HUDEP-2 (cell line): ENCODE measurements around the gene AMOTL1.
"Not testable (repeated sequence)": the region's sequence is repeated elsewhere in the genome, so short reads cannot be mapped to it uniquely, and the experiment has no call there.

Experiments used
- DNase-seq, 76 experiments: peaks; one replicate each; lab custom pipeline; 2025; ENCODE audit not compliant: unreplicated experiment in 76 of 76; lab: John Stamatoyannopoulos, UW

The AMOTL1 gene

GRCh38 chr11:94876645-94877442, 108.7 kb downstream of the AMOTL1 start:
- peak in 25 of 76 experiments; percentile 1 to 62 (median 25) for DNase-seq

- no peak for DNase-seq
Observed at GRCh38 chr11:94877443-94878200, 109.5 kb downstream of the AMOTL1 start.

DNA sequence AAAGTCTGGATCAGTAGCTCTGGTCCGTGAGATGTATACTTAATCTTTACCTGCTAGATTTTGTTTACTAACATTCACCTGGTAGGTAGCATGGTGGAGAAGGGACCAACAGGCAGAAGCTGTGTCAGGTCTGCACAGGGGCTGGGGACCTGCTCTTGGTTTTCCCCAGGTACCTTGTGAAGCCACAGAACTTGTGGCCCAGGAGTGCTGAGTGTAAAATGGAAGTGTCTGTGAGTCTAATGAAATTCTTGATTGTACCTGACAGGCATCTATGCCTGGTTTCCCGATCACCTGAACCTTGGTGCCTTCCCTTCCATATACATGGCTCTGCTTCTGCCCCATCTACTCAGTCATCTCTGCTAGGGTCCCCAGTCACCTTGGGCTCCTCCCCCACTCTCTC, 110.8 kb downstream of the AMOTL1 start:
- no peak for DNase-seq

GRCh38 chr11:94880216-94880615, 112.1 kb downstream of the AMOTL1 start:
- DNase-seq: no peak

GRCh38 chr11:94882931-94883330, 114.8 kb downstream of the AMOTL1 start:
- DNase-seq: no peak

DNA sequence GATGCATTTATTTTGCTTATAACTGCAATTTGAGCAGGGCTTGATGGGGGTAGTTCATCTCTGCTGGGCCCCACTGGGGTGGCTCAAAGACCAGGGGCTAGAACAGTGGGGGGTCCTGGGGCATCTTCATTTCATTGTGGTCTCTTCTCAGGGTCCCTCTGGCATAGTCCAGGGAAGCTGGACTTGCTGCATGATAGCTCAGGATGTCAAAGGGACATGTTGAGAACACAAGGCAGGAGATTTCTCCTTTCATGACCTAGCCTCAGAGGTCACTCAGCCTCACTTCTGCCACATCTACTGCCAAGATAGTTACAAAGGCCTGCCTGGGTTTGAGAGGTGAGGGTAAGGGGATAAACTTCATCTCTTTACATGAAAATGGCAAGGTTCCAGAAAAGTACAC, 115.7 kb downstream of the AMOTL1 start:
- DNase-seq: no peak

GRCh38 chr11:94884376-94884775, 116.2 kb downstream of the AMOTL1 start:
- no peak for DNase-seq

DNA sequence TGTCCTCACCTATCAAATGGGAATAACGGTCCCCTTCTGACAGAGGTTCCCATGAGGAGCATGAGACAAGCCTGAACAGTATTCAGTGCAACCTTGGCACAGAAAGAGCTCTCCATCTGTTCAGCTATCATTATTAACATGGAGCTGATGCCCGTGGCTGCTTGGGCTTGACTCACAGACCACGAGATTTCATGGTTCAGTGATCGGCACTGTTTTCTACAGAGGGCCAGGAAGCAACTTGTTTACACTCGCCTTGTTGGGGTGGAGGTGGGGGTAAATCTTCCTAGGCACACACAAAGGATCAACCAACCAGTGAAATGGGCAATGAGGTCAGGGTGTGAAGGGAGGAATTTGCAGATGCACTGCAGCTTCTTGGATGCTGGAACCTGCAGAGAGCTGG, 117.0 kb downstream of the AMOTL1 start:
- no peak for DNase-seq

DNA sequence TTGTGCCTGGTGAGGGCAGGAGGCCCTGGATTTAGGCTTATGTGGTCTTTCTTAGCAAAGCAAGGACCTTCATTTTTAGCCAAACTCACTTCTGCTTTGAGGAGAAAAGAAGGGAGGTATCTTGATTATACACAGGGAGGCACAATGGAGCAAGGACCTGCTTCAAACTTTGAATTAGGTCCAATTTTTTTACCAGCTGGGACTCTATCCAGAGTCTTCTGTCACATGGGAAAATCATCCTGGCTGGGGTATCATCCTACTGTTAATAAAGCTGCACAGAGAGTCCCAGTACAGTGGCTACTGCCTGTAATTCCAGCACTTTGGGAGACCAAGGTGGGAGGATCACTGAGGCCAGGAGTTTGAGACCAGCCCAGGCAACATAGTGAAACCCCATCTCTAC, 117.4 kb downstream of the AMOTL1 start:
- DNase-seq: no peak

- DNase-seq: no peak
Observed at GRCh38 chr11:94888204-94888603, 120.0 kb downstream of the AMOTL1 start.

- DNase-seq: no peak
Observed at GRCh38 chr11:94895451-94895850, 127.3 kb downstream of the AMOTL1 start.

DNA sequence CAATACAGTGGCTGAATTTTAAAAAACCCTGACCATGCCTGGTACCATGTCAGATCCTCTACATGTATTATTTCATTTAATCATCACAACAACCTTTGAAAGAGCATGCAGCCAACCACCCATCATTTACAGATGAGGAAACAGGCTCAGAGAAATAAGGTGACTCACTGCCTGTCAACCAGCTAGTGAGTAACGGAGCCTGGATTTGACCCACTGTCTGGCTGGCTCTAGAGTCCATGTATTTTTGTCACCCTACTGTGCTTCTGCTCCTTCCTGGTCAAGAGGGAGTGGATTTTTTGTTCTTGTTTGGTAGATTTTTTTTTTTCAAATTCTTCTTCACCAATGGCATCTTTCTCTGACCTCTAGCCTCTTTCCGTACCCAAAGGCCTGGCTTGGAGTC, 127.8 kb downstream of the AMOTL1 start:
- no peak for DNase-seq

DNA sequence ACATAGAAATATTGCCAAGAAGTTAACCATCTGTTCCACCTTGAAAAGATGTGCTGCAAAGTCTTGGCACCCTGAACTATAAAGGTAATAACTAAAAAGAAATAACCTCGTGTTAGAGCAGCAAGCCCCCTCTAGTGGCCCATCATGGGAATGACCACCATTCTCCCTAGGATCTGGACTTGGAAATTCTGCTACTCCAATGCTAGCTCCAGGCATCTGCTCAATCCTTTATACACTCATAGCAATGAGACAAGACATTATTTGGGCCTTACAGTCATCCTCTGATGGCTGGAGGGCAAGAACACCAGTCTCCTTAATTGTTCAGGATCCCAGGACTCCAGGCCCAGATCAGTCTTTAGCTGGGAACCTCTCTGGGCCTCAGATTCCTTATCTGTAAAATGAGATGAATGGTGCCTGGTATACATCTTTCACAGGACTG, 129.2 kb downstream of the AMOTL1 start:
- peak in 24 of 76 experiments; percentile 1 to 44 (median 8) for DNase-seq

DNA sequence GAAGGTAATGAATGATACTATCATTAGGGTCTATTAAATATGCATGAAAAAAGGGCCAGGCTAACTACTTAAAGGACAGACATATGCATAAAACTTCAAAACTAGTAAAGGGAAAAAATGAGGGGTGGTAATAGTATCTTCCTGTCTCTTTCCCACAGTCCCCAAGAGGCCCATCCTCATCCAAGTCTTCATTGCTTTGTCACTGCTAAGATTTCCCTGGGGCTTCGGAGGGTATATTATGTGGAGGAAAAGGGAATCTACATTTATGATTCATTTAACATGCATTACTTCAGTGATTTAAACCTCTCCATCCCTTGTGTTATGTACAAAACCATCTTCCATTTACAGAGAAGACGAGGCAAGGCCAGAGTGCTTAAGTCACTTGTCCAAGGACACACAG, 139.1 kb downstream of the AMOTL1 start:
- no peak for DNase-seq

- DNase-seq: no peak
Observed at GRCh38 chr11:94909371-94909820, 141.2 kb downstream of the AMOTL1 start.

DNA sequence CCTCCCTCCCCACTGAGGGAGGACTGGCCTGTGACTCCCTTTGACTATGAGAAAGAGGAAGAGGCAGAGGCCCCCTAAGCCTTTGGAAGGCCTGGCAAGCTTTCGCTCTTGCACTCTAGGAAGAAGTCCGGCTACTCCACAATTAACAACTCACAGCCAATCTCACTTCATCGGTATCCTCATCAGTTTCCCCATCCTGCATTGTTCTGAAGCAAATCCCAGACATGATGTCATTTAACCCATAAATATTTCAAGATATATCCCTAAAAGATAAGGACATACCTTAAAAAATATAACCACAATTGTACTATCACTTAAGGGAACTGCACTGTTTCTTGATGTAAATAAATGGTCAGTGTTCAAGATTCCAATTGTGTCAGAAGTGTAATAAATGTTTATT, 142.1 kb downstream of the AMOTL1 start:
- DNase-seq: no peak

GRCh38 chr11:94910779-94911178, 142.6 kb downstream of the AMOTL1 start:
- no peak for DNase-seq

DNA sequence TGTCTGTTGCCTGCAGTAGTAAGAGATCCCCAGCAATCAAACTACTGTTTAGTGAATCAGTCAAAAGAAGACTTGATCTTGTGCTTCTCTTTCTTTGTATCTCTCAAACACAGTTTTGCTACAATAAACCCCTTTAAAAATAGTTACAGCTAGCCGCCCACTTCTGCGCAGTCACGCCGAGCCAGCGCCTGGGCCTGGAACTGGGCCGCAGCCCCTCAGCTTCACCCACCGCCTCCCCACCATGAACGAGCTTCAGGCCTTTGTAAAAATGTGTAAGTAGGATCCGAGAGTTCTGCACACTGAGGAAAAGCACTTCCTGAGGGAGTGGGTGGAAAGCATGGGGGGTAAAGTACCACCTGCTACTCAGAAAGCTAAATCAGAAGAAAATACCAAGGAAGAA, 144.7 kb downstream of the AMOTL1 start:
- DNase-seq: no peak

- DNase-seq: not testable (repeated sequence)
Observed at GRCh38 chr11:94913718-94914394, 145.7 kb downstream of the AMOTL1 start.

DNA sequence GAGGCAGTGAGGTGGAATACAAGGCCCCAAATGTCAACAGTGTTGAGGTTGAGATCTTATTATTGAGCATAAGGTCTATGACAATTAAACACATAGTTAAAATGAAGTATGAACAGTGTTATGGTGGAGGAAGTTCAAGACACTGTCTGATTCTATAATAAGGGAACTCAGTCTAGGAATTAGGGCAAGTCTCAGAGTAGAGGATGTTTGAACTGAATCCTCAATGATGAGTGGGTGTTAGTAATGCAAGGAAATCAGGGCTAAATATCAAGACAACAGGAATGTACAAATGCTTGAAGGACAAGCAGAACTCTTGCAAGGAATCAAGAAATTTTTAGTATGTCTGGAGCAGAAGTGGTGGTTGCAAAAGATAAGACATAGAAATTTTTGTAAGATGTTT, 152.2 kb downstream of the AMOTL1 start:
- no peak for DNase-seq

DNA sequence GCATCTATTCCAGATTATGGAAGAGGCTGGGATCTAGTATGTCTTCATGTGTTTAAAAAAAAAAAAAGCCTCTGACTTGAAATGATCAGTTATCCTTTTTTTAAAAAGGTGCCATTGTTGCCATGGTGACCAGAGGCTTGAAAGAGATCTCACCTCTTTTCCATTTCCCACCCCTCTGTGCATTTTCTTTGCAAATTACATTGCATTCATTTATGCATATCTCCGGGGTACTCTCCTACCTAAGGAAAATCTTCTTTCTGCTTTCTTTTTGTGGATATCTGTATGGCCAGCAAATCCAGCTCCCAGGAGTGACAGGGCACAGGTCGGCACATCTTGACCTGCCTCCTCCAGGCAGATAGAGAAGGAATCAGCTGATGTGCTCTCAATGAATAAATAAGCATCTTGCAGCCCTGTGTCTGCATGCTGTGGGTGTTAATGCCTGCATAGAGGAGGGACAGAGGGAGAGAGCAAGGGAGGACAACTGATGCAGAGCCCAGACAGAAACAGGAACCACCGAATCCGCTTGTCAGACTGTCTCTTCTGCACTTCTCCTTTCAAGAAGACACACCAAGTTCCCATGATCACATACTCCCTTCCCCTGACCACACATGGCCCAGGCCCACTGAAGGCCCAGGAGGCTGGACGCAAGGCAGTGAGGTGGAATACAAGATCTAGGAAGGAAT, 154.3 kb downstream of the AMOTL1 start:
- no peak for DNase-seq
